Large intestine (tissue), 3 donors: ENCODE results near the gene GATAD2B. TPM values are rescaled to one million over a fixed set of nuclear protein-coding genes. Genes with fewer than 3 reads are reported as not detected.
A peak's percentile ranks its signal among the peaks of the same experiment; 100 is the strongest.
"Not testable (repeated sequence)": the region's sequence is repeated elsewhere in the genome, so short reads cannot be mapped to it uniquely, and the experiment has no call there.

Source experiments
- DNase-seq, 2 donors: peaks; one replicate each; pipeline versions ENCODE4 v3.0.0 to v3.0.0-alpha.2; 2013
- H3K27ac ChIP-seq: one replicate; pipeline ENCODE4 v1.5.1; 2013; ENCODE audit warnings: low read length
- H3K27me3 ChIP-seq: 2 replicates; pipeline ENCODE4 v1.6.1; 2013; ENCODE audit warnings: low read length; ENCODE audit not compliant: control insufficient read depth, insufficient read depth
- H3K36me3 ChIP-seq: 2 replicates; pipeline ENCODE4 v1.6.1; 2013; ENCODE audit warnings: low read length; ENCODE audit not compliant: control insufficient read depth, insufficient read depth
- H3K4me1 ChIP-seq: one replicate; pipeline ENCODE4 v1.6.1; 2013; ENCODE audit warnings: low read length; ENCODE audit not compliant: control insufficient read depth, insufficient read depth
- H3K4me3 ChIP-seq: one replicate; pipeline ENCODE4 v1.5.1; 2013; ENCODE audit warnings: low read length
- H3K9me3 ChIP-seq: one replicate; pipeline ENCODE4 v1.6.1; 2013; ENCODE audit warnings: mild to moderate bottlenecking, low read depth, low read length, moderate library complexity; ENCODE audit not compliant: control insufficient read depth
- WGBS: methylation state at CpG from one replicate; pipeline ENCODE4 v1.1.5; 2013; ENCODE audit warnings: low lambda C conversion rate; ENCODE audit not compliant: insufficient coverage; 5-methylcytosine and 5-hydroxymethylcytosine counted together
- polyA plus RNA-seq: library from polyadenylated mRNA; unstranded; fragments of 120-200 nt; gene quantifications from one replicate; pipeline ENCODE4 v1.2.1, GENCODE V29; 2013

The GATAD2B gene
- polyA plus RNA-seq, 1 donor, result 13.5 TPM

DNA sequence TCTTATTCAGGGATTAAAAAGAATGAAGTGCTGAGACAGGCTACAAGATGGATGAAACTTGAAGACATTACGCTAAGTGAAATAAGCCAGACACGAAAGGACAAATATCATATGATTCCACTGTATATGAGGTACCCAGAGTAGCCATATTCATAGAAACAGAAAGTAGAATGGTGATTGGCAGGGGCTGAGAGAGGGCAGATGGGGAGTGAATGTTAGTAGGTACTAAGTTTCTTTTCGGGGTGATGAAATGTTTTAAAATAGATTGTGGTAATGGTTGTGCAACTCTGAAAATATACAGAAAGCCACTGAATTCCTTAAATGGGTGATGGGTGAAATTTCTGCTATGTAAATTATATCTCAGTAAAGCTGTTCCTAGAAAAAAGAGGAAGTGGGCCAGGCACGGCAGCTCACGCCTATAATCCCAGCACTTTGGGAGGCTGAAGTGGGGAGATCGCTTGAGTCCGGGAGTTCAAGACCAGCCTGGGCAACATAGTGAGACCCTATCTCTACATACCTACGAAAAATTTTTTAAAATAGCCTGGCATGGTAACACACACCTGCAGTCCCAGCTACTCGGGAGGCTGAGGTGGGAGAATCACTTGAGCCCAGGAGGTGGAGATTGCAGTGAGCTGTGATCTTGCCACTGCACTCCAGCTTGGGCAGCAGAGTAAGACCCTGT, 131.7 kb downstream of the GATAD2B start:
- DNase-seq, result no peak
- Histone ChIP-seq H3K36me3 (no peaks in the 10 kb centered on the region), H3K27me3 (peaks cover 4% of the 10 kb centered on the region), H3K9me3 (no peaks in the 10 kb centered on the region), H3K4me1 (peaks cover 2% of the 10 kb centered on the region), H3K4me3 (peak overlapping the region; percentile 38), H3K27ac (peak overlapping the region; percentile 93)
- WGBS, result 84% methylated on average over 3 of the region's 9 CpGs

DNA sequence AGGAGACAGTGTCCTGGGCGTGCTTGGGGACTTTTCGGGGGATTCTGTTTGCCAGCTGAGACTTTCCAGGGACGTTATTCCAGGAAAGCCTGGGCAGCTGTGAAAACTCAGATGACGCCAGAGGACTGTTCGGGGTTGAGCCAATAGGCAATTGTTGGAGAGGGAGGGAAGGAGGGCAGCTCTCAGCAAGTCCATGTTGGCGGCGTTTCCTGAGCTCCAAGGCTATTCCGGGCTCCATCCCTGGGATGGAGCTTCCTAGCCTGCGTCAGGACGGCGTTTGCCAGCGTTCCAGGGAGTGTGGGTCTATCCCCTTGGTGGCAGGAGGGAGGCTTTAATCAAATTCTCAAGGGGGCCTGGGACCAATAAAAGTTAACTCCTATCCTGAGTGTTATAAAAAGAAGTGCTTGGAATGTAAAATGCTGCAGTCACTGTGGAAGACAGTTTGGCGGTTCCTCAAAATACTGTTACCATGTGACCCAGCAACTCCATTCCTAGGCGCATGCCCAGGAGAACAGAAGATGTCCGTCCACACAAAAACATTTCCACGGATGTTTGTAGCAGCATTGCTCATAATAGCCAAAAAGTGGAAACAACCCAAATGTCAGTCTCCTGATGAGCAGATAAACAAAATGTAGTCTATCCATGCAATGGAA, 132.3 kb downstream of the GATAD2B start:
- Histone ChIP-seq H3K36me3 (no peaks in the 10 kb centered on the region), H3K27ac (peak overlapping the region; percentile 93), H3K27me3 (peaks cover 4% of the 10 kb centered on the region), H3K9me3 (no peaks in the 10 kb centered on the region), H3K4me1 (peaks cover 2% of the 10 kb centered on the region), H3K4me3 (peak overlapping the region; percentile 38)
- peak; percentile 68 to 74 for DNase-seq
- 53% methylated on average over 3 of the region's 16 CpGs for WGBS

DNA sequence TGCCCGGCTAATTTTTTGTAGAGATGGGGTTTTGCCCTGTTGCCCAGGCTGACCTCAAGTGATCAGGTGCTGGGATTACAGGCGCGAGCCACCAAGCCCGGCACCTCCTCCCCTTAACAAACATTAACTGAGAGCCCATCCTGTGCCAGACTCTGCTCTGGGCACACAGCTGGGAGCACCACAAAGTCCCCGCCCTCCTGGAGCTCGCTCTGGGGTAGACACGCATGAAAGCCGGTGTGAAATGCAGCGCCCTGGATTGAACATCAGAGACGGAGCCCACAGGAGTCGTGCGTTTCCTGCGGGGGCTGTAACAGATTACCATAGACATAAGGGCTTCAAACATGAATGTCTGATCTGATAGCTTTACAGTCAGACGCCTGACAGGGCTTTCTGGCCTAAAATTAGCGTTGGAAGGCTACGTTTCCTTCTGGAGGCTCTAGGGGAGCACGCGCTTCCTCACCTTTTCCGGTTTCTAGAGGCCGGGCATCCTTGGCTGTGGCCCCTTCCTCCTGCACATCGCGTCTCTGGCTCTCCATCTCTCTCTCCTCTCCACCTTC, 133.2 kb downstream of the GATAD2B start:
- no peak for DNase-seq
- no peaks in the 10 kb centered on the region for H3K36me3 ChIP-seq
- WGBS, result 86% methylated on average over 4 of the region's 22 CpGs
- peak overlapping the region; percentile 38 for H3K4me3 ChIP-seq
- H3K4me1 ChIP-seq, result peaks cover 2% of the 10 kb centered on the region
- peak overlapping the region; percentile 93 for H3K27ac ChIP-seq
- no peaks in the 10 kb centered on the region for H3K9me3 ChIP-seq
- H3K27me3 ChIP-seq, result peaks cover 4% of the 10 kb centered on the region

DNA sequence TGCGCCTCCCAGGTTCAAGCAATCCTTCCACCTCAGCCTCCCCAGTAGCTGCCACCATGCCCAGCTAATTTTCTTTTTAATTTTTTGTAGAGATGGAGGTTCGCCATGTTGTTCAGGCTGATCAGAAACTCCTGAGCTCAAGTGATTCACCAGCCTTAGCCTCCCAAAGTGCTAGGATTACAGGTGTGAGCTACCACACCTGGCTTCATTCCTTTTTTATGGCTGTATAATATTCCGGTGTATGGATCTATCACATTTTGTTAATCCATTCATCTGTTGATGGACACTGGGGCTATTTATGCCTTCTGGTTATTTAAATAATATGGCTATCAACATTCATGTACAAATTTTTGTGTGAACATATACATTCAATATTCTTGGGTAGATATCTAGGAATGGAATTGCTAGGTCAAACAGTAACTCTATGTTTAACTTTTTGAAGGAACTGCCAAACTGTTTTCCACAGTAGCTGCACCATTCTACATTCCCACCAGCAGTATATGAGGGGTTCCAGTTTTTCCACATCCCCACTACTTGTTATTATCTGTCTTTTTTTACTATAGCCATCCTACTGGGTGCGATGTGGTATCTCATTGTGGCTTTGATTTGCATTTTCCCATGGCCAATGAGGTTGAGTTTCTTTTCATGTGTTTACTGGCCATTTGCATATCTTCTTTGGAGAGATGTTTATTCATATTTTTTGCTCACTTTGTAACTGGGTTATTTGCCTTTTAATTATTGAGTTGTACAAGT, 136.6 kb downstream of the GATAD2B start:
- Histone ChIP-seq H3K27me3 (peaks cover 4% of the 10 kb centered on the region), H3K4me3 (no peak overlapping the region), H3K4me1 (peaks cover 5% of the 10 kb centered on the region), H3K27ac (no peak overlapping the region), H3K9me3 (no peaks in the 10 kb centered on the region), H3K36me3 (no peaks in the 10 kb centered on the region)
- no peak for DNase-seq
- WGBS, result 88% methylated on average over 1 of the region's 4 CpGs

DNA sequence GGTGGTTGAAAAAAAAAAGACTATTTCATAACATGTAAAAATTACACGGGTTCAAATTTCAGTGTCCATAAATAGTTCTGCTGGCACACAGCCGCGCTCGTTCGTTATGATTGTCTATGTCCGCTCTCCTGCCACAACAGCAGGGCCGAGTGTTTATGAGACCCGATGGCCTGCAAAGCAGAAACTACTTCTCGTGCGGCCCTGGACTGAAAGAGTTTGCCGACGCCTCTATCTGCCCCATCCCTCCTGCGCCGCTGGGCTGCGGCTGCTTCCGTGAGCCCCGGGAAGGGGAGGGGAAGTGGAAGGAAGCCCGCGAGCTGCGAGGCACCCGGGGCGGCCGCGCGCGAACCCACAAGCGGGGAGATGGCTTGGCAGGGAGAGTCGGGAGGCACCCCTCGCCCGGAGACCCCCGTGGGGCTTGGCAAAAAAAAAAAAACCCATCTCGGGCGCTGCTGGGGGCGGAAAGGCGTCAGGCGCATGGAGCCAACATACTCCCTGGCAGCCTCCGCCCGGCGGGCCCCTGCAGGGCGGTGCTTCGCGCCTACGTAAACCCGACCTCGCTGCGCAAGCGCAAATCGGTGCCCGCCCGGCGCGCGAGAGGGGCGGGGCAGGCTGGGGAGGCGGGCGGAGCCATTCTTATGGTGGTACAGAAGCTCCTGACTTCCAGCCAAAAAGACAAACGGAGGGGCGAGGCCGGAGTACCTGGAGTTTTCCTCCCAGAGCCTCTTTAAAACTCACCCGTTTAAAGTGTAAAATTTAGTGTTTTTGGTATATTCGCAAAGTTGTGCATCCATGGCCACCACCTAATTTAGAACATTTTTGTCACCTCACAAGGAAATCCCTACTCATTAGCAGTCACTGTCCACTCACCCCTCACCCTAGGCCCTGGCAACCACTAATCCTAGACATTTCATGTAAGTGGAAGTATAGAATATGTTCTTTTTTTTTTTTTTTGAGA, 139.3 kb downstream of the GATAD2B start:
- Histone ChIP-seq H3K27ac (peak overlapping the region; percentile 91), H3K9me3 (no peaks in the 10 kb centered on the region), H3K4me1 (peaks cover 5% of the 10 kb centered on the region), H3K27me3 (no peaks in the 10 kb centered on the region), H3K36me3 (peaks cover 7% of the 10 kb centered on the region), H3K4me3 (peak overlapping the region; percentile 65)
- no CpG with 5 or more reads among the region's 61 CpGs for WGBS
- DNase-seq, result peak; percentile 93 to 96

DNA sequence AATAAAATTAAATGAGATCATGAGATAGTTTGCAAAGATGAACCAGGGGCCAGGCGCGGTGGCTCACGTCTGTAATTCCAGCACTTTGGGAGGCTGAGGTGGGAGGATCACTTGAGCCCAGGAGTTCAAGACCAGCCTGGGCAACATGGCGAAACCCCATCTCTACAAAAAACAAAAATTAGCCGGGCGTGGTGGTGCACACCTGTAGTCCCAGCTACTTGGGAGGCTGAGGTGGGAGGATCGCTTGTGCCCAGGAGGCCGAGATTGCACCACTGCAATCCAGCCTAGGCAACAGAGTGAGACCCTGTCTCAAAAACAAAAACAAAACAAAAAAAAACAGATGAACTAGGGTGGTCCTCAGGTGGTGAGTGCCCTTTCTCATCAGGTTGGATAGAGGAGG, 140.1 kb downstream of the GATAD2B start:
- whole genome bisulfite sequencing, result no CpG with 5 or more reads among the region's 8 CpGs
- not testable (repeated sequence) for DNase-seq, H3K9me3 ChIP-seq, H3K27me3 ChIP-seq, H3K36me3 ChIP-seq, H3K4me1 ChIP-seq
- H3K27ac ChIP-seq, result peak overlapping the region; percentile 91
- H3K4me3 ChIP-seq, result peak overlapping the region; percentile 65

DNA sequence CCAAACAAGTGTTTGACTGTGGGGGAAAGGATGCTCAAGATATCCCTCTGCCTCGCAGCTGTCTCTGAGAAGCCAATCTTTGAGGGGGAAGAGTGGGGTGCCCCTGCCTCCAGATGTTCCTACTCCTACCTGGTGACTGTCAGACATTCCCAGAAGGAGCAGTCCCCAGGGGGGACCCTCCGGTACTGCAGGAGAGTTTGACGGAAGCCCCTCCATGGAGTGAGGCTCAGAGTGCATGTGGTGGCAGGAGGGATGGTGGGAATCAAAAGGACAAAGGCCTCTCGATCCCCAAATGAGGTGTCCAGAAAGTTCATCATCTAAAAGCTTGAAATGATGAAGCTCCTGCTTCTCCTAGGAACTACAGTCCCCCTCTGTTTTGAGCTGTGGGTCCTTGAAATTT, 142.2 kb downstream of the GATAD2B start:
- no CpG with 5 or more reads among the region's 4 CpGs for WGBS
- H3K36me3 ChIP-seq, result peaks cover 7% of the 10 kb centered on the region
- H3K27me3 ChIP-seq, result no peaks in the 10 kb centered on the region
- no peak overlapping the region for H3K27ac ChIP-seq
- no peaks in the 10 kb centered on the region for H3K9me3 ChIP-seq
- no peak for DNase-seq
- H3K4me3 ChIP-seq, result no peak overlapping the region
- H3K4me1 ChIP-seq, result peaks cover 14% of the 10 kb centered on the region

DNA sequence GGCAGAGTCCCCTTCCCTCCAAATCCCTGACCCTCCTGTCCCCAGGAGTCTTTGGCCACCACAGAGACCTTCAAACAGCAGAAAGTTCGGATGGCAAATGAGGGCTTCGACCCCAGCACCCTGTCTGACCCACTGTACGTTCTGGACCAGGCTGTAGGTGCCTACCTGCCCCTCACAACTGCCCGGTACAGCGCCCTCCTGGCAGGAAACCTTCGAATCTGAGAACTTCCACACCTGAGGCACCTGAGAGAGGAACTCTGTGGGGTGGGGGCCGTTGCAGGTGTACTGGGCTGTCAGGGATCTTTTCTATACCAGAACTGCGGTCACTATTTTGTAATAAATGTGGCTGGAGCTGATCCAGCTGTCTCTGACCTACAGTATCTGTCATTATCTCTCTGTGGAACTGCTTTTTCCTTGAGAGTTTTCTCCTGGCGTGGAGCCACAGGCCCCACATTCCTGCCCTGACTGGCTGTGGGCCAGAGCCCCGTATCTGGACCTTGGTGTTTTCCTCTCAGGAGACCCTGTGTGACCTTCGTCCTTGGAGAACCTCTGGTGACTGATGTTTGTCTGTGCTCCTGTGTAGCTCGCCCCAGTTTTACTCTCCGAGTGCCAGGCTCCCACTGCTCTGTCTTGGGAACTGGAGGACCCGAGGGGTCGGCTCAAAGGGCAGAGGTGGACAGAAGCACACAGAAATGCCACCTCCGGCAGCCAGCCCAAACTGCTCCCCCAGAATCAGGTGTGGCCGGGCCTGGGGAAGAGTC, 142.8 kb downstream of the GATAD2B start:
- DNase-seq, result no peak
- Histone ChIP-seq H3K36me3 (peaks cover 7% of the 10 kb centered on the region), H3K27ac (no peak overlapping the region), H3K4me3 (no peak overlapping the region), H3K9me3 (no peaks in the 10 kb centered on the region), H3K4me1 (peaks cover 14% of the 10 kb centered on the region), H3K27me3 (no peaks in the 10 kb centered on the region)
- no CpG with 5 or more reads among the region's 17 CpGs for WGBS

DNA sequence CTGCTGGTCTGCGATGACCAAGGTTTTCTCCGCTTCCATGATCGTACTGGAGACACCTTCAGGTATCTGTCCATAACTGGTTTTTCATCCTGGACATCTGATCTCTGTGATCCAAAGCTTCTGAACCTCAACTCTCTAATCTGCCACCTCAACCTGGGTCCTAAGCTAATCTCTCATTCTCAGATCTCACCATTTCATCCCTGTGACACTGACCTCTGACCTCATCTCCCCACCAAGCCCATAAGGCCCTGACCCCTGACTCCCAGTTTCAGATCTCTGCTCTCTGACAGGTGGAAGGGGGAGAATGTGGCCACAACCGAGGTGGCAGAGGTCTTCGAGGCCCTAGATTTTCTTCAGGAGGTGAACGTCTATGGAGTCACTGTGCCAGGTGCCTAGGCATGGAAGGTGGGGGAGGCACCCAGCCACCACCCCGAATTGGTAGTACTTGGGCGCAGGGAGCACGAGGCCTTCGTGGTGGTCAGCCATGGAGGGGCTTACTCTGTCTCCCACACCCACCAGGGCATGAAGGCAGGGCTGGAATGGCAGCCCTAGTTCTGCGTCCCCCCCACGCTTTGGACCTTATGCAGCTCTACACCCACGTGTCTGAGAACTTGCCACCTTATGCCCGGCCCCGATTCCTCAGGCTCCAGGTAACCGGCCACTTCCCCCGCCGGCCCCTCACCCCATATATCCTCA, 143.8 kb downstream of the GATAD2B start:
- Histone ChIP-seq H3K9me3 (no peaks in the 10 kb centered on the region), H3K27me3 (no peaks in the 10 kb centered on the region), H3K36me3 (peaks cover 8% of the 10 kb centered on the region), H3K4me1 (peaks cover 20% of the 10 kb centered on the region), H3K27ac (no peak overlapping the region), H3K4me3 (no peak overlapping the region)
- no CpG with 5 or more reads among the region's 18 CpGs for WGBS
- DNase-seq, result no peak
